CD4-positive, alpha-beta T cell treated with Interleukin-4 for 1 hour (primary cell): ENCODE measurements around the gene VPS72.

ENCODE experiments used
- DNase-seq, 2 donors: peaks; one replicate each; pipeline ENCODE4 v3.0.0-alpha.2; 2020 to 2022

VPS72 gene

DNA sequence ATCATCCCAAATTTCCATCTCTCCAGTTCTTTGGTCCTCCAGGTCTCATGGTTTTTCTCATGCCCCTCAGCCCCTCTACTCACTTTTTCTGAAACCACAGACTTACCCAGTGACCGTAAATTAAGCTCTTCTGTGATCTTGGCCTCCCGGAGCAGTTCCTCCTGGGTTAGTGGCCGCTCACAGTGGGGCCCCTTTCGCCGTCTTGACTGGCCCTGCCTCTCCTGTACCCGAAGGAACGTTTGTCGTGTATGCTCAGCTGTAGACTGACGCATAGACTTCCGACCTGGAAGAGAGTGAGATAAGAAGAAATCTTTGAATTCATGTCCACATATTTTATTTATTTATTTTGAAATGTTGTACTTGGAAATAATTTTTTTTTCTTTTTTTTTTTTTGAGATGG lies 5.8 kb downstream of the VPS72 start:
- DNase-seq, result no peak

DNA sequence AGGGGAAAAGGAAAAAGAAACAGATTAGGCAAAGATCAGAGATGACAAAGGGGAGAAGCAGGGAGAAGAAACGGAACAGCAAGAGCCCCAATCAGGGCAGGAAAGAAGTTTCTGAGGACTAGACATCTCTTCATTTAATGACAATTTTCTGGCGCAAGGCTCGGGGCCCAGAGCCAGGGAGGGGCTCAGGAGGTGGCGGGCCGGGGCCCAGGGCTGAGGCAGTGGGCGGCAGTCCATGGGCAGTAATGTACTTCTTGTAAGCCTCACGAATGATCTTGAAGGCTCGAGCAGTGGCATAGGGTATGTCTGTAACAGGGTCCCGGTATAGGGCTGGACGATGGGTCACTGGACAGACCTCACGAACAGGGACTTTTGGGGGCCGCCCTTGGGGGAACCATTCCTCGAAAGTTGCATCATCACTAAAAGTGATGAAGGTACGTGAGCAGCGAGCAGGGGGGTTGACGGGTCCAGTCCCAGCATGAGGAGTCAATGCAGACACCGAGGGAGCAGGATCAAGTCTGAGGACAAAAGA lies 13.4 kb downstream of the VPS72 start:
- no peak for DNase-seq

- DNase-seq, result no peak
Measured at GRCh38 chr1:151175863-151176262, 14.1 kb downstream of the VPS72 start, which contains the start of gene TMOD4. TMOD4 (minus strand) TSS chr1:151175981; CDS start chr1:151174875, 1,106 bp downstream.

GRCh38 chr1:151175041-151175741 lies 14.8 kb downstream of the VPS72 start:
- DNase-seq, result no peak

- DNase-seq, result no peak
Measured at GRCh38 chr1:151171190-151171589, 18.8 kb downstream of the VPS72 start.

DNA sequence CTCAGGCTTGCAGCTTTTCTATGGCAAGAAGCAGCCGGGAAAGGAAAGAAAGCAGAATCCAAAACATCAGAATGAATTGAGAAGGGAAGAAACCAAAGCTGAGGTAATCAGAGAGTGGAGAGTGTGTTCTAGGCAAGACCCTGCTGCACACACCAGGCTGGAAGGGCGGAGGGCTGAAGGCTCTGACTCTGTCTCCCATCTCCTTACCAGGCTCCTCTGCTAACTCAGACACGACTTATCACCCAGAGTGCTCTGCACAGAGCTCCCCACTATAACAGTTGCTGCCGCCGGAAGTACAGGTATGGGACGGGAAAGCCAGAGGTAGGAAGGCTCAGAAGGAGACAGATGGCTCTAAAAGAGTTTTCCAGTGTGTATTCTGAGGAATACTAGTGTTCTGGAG lies 22.9 kb downstream of the VPS72 start:
- no peak for DNase-seq

GRCh38 chr1:151166505-151166956 lies 23.5 kb downstream of the VPS72 start:
- no peak for DNase-seq

GRCh38 chr1:151165738-151166504 lies 24.1 kb downstream of the VPS72 start, which contains the start of the genes LYSMD1 and SCNM1:
LYSMD1 (minus strand) TSS chr1:151165902; CDS start chr1:151165258, 644 bp downstream.
SCNM1 (plus strand) TSS chr1:151166144; CDS start chr1:151166153, 9 bp downstream.
- peak; percentile 98 for DNase-seq

DNA sequence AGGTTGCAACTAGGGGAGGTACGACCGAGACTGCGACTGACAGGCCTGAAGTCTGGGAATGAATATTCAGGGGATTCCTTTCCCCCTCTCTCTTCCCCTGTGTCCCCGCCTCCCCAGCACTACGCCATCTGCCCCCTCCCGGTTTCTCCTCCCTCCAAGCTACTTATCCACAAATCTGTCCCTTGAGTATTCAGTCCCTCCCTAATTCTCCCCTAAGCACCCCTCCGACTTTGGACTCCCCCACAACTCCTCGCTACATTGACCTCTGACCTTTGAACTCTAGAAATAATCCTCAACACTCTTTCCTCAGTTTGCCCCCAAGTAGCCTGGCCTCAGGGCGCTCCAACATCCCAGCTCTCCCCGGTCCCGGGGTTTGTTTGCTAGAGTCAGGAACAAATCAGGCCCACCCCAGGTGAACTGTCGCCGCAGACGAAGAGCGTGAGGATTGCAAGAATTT lies 24.7 kb downstream of the VPS72 start:
- no peak for DNase-seq

GRCh38 chr1:151164732-151165280 lies 25.2 kb downstream of the VPS72 start:
- DNase-seq, result no peak

DNA sequence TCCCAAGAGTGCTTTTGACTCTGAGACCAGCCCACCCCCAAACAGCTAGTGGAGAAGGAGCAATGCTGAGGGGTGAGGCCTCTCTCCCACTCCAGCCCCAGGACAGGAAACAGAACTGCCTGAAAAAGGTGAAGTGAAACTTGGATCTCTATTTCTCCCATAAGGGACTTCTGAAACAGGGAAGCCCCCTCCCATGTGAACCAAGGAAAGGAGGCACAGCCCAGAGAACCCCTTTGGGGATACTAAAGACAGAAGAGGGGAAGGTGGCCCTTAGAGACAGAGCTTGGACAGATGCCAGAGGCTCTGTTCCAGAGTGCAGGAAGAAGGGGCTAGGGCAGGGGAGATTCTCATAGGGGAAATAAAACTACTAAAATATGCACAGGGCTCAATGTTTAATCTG lies 30.6 kb downstream of the VPS72 start:
- no peak for DNase-seq

DNA sequence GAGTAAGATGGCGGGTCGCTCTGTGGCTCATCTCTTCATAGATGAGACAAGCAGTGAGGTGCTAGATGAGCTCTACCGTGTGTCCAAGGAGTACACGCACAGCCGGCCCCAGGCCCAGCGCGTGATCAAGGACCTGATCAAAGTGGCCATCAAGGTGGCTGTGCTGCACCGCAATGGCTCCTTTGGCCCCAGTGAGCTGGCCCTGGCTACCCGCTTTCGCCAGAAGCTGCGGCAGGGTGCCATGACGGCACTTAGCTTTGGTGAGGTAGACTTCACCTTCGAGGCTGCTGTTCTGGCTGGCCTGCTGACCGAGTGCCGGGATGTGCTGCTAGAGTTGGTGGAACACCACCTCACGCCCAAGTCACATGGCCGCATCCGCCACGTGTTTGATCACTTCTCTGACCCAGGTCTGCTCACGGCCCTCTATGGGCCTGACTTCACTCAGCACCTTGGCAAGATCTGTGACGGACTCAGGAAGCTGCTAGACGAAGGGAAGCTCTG lies 31.2 kb downstream of the VPS72 start:
- DNase-seq, result no peak

- peak in 1 of 2 donors; percentile 32 for DNase-seq
Measured at GRCh38 chr1:151158326-151158725, 31.7 kb downstream of the VPS72 start.

GRCh38 chr1:151157067-151157531 lies 32.9 kb downstream of the VPS72 start:
- peak; percentile 60 to 68 for DNase-seq

GRCh38 chr1:151156515-151156819 lies 33.5 kb downstream of the VPS72 start, which contains the start of gene TNFAIP8L2:
TNFAIP8L2 (plus strand) TSS chr1:151156649; CDS start chr1:151158698, 2,049 bp downstream.
- peak; percentile 71 to 73 for DNase-seq

DNA sequence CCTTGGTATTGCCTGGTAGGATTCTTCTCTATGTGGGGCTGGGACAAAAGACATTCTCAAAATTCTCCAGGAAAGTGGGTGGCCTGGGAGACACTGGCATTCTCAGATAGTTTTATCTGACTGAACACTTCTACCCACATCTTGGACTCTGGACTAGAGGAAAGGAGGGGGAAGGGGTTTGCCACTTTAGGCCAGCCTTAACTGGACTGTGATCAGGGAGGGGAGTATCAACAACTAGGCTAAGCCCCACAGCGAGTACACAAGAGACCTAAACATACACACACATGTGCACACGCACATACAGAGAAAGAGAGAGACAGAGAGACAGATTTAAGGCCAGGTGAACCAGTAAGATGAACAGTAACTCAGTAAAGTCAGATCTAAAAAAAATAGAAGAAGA lies 42.3 kb downstream of the VPS72 start:
- DNase-seq, result no peak

DNA sequence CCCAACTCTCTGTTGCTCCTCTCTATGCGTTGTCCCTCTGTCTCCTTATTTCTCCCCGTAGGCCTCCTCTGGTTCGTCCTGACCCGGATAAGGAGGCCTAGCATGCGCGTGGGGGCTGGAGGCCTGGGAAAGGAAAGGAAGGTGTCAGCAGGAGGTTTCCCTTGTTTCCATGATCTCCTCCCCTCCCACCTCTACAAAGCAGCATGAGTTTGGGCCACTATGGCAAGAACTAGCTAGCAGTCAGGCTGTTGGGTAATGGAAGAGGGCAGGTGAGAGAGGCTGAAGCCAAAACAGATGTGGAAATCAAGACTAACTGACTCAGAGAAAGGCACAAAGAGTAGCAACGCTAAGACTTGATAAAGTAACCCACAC lies 42.9 kb downstream of the VPS72 start:
- no peak for DNase-seq

DNA sequence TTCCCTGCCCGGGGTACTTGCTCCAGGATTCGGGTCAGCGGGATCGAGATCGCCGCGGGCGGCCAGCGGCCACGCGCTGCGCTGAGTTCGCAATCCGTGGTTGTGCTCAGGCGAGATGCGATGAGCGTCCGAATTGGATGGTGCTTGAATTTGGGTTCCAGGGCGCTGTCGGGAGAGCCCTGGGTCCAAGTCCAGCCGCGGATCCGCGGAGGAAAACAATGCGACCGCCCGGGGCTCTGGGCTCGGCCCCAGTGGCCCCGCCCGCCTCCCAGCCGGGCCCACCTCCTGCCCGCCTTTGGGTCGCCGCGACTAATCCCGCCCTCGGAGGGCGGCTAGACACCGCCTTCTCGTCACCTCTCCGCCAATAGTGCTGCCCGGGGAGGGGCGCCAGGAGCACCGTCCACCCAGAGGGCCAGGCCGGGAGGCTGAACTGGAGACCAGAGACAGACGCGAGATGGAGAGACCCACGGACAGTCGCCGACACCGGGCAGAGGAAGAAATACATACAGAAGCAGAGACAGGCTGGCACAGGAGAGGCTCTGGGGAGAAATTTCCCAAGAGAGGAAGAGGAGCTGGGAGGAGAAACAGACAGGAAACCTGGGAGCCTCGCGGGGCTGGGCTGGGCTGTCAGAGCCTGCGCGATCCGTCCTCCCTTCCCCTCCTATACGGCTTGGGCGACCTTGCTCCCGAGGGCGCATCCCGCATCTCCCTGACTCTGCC lies 43.4 kb downstream of the VPS72 start, which contains the start of gene SEMA6C:
SEMA6C (minus strand) TSS at position 220 of the 720 bp plus-strand sequence. CDS start 4,010 bp downstream, outside the sequence.
- DNase-seq, result peak; percentile 86 to 87

- no peak for DNase-seq
Measured at GRCh38 chr1:151146072-151146411, 44.0 kb downstream of the VPS72 start.

DNA sequence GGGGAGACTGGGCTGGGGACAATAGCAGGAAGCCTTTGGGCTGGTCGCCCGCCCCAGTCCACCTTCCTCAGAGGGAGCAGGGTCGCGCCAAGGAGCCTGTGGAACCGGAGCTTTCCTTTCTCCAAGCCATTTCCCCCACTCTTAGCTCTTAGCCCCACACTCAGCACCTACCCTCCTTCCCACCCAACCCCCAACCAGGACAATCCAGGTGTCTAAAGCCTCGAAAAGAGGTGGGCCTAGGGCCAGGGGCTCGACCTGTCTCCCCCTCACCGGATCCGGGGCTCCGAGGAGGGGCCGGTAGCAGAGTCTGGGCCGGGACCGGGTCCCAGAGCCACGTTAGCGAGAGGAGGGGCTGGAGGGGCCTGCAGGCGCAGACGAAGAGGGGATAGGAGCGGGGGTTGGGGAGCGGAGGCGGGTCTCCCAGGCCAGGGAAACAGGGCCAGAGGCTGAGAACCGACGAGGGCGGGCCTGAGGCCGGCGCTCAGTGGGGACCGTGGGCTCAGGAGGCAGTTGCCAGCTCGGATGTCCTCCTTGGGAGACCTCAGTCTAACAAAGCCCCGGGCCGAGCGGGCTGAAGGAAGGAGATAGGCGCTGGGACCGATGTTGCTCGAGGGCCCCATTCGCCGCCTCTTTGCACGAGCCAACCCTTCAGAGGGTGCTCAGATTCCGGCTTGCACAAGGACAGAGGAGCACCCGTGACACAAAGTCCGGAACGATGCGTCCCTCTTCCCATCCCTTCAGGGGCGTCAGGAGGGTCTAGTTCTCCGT lies 44.5 kb downstream of the VPS72 start:
- DNase-seq, result no peak
